Measurements from ENCODE around the gene ADM5.

DNA sequence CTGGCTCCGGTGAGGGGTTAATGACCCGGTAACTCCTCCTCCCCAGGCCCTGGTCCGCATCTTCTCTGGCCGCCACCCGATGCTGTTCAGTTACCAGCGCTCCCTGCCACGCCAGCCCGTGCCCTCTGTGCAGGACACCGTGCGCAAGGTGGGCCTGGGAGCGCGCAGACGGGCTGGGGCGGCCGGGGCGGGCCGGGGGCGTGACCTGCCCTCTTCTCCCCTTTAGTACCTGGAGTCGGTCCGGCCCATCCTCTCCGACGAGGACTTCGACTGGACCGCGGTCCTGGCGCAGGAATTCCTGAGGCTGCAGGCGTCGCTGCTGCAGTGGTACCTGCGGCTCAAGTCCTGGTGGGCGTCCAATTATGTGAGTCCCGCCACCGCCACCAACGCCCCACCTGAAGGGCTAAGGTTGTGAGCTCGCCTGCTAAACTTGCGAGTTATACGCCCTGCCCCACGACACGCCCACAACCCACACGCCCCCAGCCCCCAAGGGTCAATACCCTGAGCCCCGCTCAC lies 11.9 kb downstream of the ADM5 start:
- TF ChIP-seq EZH2 (IDR thresholded peaks at IDR 0.05) = no peak
- no peak for TF ChIP-seq POLR2AphosphoS5 (IDR thresholded peaks at IDR 0.05; ENCODE audit: borderline replicate concordance, low read depth, low read length)
- no peak for TF ChIP-seq FOXP2 (optimal IDR thresholded peaks at IDR 0.05; ENCODE audit: control extremely low read depth, extremely low read length, insufficient read depth)

All from SK-N-MC (cell line).